Hematopoietic multipotent progenitor cell treated with erythropoietin and hydrocortisone succinate and interleukin-3 and kit ligand, for 15 days (in vitro differentiated cells): ENCODE measurements around the gene PSMG3.
A peak's percentile ranks its signal among the peaks of the same experiment; 100 is the strongest.

Experiments used
- DNase-seq: peaks from one replicate; pipeline ENCODE4 v3.0.0-alpha.2; 2015; ENCODE audit warnings: low spot score

PSMG3 gene

DNA sequence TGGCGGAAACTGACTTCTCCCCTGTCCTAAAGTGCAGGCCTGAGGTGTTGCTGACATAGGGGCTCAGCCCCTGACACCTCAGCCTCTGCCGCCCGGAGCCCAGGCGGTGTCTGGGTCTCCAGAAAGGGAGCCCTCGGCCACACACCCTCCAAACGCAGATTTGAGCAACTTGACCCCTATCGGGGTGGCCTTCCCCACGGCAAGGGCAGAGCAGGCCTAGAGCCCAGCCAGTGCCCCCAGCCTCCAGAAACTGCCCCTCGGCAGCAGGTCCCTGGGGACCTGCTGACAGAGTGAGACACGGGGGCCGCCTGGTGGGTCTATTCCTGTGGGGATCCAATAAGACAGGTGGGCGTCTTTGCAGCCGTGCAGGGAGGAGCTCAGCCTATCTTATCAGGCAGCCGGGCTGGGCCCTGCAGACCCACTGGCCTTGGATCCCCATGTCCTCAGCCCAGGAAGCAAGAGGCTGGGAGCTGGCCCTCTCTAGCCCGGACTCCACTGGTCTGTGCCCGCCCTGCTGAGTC is 24.9 kb downstream of the PSMG3 start:
- no peak for DNase-seq

DNA sequence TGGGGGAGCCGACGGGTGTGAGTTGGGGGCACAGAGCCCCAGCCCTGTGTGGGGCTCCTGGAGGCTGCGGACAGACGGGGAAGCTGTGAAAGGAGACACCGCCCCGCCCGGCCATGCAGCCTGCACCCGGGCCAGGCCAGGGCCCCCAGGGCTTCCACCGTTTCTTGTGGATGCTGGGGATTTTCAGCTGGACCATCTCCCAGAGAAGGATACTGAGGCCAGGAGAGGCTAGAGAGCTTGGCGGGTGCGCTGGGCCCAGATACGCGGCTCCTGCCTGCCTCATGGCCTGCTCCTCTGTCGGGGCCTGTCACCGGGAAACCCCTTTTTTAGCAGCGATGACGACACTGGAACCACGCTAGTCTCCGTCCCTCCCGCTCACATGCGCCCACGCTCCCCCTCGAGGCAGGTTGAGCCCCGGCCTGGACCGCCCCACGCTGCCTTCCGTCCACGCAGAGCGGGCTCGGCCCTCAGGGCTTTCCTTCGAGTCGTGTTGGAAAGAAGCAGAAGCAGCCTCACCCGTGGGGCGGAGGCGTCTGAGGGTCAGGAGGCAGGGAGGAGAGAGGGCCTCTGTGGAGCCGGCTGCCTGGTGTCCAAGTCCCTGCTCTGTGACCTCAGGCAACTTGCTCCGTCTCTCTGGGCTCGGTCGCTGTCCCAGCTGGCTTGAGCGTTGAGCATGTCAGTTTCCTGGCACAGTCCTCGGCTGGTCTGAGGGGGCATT is 25.5 kb downstream of the PSMG3 start:
- DNase-seq, result no peak

DNA sequence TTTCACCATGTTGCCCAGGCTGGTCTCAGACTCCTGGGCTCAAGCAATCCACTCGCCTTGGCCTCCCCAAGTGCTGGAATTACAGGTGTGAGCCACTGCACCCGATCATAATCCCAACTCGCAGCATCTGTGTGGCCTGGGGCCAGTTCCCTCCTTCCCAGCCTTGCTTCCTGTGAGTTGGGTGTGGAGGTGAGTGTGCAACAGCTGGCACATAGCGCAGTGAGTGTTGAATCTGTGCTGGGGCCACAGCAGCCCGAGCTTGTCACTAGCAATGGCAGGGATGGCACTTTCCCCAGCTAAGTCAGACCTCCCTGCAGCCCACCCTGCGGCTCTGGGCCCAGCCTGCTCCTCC is 26.0 kb downstream of the PSMG3 start:
- DNase-seq, result no peak

DNA sequence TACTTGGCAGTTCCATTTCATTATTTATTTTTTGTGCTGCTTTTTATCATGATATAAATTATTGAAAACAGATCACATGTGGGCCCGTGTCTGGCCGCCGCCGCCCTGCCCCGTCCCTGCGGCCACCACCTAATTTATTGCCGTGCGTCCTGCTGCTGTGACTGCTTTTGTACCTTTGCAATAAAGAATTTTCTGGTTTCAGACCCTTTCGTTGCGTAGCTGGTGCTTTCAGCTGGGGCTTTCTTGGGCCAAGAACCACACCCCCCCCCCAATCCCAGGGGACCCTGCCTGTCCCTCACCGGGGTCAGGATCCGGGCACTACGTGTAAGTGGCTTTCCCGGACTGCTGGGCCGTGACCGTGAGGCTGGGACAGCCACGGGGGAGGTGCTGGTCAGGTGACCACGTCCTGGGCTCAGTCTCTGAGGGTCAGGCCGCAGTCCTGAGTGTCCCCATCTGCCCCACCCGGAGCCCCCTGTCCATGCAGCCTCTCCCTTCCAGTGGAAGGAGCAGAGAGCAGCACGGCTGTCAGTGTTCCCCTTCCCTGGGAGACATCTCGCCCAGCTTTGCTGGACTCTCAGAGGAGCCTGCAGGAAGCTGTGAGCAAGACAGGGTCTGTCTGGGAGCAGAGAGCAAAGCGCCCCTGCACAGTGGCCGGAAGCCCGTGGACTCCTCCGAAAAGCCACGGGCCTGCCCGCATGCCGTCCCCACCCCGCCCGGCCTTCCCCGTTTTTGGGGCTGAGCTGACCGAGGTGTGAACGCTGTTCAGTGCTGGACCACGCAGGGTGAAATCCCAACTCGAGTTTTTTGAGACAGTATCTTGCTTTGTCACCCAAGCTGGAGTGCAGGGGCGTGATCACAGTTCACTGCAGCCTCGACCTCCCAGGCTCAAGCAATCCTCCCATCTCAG is 26.7 kb downstream of the PSMG3 start:
- no peak for DNase-seq

GRCh38 chr7:1542329-1542728 is 27.5 kb downstream of the PSMG3 start:
- DNase-seq, result no peak

DNA sequence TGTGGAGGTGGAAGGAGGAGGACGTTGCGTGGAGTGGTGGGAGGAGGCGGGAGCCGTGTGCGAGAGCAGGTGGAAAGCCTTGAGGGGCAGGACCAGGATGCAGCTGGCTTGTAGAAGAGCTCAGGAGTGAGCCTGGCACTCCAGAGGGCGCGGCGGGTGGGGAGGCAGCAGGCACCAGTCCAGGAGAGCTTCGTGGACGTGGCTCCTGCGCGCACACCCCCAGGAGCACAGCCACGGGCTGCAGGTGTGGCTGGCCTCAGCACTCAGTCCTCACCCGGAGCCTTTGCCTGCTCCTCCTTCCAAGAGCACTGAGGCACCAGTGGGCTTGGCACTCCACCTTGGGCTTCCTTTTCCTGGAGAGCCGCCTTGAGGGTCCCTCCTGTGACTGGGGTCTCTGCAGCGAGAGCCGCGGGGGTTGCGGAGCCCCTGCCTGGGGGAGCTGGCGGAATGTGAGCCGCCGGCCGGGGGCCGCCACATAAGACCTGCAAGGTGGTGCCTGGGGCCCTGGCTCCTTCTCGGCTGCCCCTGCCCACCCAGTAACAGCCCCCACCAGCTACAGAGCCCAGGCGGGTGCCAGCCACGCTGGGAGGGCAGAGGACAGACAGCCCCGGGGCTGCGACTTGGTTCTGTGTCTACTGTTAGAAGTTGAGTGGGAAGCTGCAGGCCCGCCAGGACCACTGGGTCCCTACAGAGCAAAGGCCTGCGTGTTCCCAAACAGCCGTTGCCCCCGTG is 28.2 kb downstream of the PSMG3 start:
- no peak for DNase-seq

GRCh38 chr7:1540776-1541271 is 29.0 kb downstream of the PSMG3 start:
- no peak for DNase-seq

- DNase-seq, result no peak
Measured at GRCh38 chr7:1539882-1540775, 29.7 kb downstream of the PSMG3 start.

- no peak for DNase-seq
Measured at GRCh38 chr7:1539181-1539881, 30.5 kb downstream of the PSMG3 start.

DNA sequence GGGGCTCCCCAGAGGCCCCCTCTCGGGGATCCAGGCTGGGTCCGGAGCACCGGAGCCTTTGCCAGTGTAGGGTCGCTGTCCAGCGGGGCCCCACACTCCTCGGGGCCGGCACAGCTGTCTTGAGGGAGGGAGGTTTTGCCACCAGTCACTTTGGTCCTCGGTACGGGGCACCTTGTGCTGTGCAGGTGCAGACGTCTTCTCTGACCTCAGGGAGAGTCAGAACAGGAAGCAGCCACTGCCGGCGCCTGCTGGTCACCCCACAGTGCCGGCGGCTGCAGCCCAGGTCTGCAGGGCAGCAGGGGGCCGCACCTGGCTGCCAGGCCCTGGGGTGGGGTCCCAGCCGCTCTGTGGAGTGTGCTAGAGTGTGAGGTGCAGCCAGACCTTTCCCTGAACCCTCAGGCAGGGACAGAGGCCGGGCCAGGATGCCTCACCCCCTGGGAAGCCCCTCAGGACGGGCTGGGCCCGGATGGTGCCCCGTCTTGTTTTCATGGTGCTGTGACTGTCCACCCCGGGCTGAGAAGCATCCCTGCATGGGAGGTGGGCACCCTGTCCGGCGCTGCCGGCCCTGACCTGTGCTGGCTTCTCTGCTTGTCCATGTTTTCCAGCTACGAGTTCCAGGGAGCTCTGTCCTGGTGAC is 31.2 kb downstream of the PSMG3 start:
- no peak for DNase-seq

DNA sequence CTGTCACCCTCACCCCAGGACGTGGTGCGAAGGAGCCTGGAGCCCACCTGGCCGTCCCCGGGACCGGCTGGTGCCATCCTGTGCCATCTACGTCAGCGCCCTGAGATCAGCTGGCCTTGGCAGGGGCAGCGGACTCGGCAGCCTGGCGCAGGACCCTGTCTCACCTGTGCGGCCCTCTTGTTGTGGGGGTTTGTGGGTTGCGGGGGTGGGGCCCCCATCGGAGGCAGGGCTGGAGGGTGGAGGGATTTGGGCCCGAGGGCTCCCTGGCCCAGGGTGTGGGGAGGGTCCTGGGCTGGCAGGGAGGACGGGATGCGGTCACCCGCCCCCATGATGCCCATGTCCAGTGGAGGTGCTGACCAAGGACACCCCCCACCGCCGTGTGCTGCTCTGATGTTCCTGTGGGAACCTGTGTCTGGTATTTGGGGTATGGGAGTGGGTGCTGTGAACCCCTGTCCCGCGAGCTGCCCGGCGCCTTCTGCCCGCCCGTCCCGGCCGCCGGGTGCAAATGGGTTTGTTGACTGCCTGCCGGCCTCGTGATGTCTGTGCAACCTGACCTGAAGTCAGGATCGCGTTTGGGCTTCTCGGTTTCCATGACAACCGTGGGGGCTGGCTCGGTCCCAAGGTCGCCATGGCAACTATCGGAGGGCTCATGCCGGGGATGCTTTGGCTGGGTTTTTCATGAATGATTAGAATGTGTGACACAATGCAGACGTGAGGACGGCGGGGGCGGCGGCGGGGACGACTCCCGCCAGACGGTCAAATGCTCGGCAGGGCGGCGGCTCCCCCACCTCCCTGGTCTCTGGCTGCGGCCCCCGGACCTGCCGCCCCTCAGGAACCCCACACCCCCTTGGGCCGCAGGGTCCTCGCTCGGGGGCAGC is 32.1 kb downstream of the PSMG3 start:
- DNase-seq, result peak; percentile 87

GRCh38 chr7:1536743-1537534 is 32.9 kb downstream of the PSMG3 start:
- DNase-seq, result no peak

GRCh38 chr7:1536455-1536742 is 33.4 kb downstream of the PSMG3 start:
- DNase-seq, result no peak

- DNase-seq, result no peak
Measured at GRCh38 chr7:1535701-1536454, 34.0 kb downstream of the PSMG3 start.

GRCh38 chr7:1535100-1535458 is 34.8 kb downstream of the PSMG3 start:
- DNase-seq, result no peak

GRCh38 chr7:1534330-1535099 is 35.3 kb downstream of the PSMG3 start:
- DNase-seq, result no peak
